SK-N-SH treated with all-trans-retinoic acid at 6 μM for 48 hours (cell line): ENCODE data around the gene SUGCT.

Experiments used
- ARNTL ChIP-seq: fragments of 450-650 bp; formaldehyde crosslinking; IDR thresholded peaks from 2 replicates; pipeline ENCODE4 v1.5.0; 2020; ENCODE audit warnings: low read depth, mild to moderate bottlenecking, moderate library complexity, borderline replicate concordance
- PPARA ChIP-seq: fragments of 250-450 bp; sonication (Bioruptor Pico); IDR thresholded peaks from 2 replicates; pipeline ENCODE4 v1.5.0; 2020; ENCODE audit warnings: mild to moderate bottlenecking, borderline replicate concordance
- RARB ChIP-seq: fragments of 250-450 bp; sonication (Bioruptor Pico); IDR thresholded peaks from 2 replicates; pipeline ENCODE4 v1.8.0; 2021; ENCODE audit warnings: mild to moderate bottlenecking, moderate library complexity
- SNAI2 ChIP-seq: fragments of 250-450 bp; sonication (Bioruptor Pico); IDR thresholded peaks from 2 replicates; pipeline ENCODE4 v1.5.0; 2020; ENCODE audit warnings: mild to moderate bottlenecking, moderate library complexity
- TF ChIP-seq, protein P1 (sequence below): fragments of 250-450 bp; sonication (Bioruptor Pico); IDR thresholded peaks from 2 replicates; pipeline ENCODE4 v1.5.1; 2020; ENCODE audit warnings: low read depth, mild to moderate bottlenecking, moderate library complexity

DNA sequence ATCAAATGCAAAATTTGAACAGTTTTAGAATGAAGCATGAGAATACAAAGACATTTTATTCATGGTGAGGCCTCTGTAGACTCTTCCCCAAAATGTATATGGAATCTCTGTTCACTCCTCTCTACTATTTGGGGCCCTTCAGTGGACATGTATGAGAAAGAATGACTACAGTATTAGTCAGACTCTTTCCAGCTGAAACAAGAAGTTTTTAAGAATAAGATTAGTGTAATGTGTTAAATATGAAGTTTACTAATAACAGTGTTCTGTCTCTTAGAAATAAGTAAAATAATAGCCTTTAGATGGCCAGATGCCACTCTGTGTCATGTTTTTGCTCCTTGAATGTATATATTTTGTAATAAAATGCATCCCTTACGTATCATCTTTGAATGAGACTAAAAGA lies 585.6 kb downstream of the SUGCT start:
- TF ChIP-seq, protein P1, sequence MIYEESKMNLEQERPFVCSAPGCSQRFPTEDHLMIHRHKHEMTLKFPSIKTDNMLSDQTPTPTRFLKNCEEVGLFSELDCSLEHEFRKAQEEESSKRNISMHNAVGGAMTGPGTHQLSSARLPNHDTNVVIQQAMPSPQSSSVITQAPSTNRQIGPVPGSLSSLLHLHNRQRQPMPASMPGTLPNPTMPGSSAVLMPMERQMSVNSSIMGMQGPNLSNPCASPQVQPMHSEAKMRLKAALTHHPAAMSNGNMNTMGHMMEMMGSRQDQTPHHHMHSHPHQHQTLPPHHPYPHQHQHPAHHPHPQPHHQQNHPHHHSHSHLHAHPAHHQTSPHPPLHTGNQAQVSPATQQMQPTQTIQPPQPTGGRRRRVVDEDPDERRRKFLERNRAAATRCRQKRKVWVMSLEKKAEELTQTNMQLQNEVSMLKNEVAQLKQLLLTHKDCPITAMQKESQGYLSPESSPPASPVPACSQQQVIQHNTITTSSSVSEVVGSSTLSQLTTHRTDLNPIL (CRISPR knock-in tag): no peak
- TF ChIP-seq SNAI2 (CRISPR knock-in tag) (no peak), RARB (CRISPR knock-in tag) (no peak), ARNTL (CRISPR knock-in tag) (no peak), PPARA (CRISPR knock-in tag) (no peak)
